Activated naive CD4-positive, alpha-beta T cell treated with Interleukin-2 at 50 U/mL for 16 hours (primary cell): ENCODE measurements around the gene LMTK3.

ENCODE experiments used
- DNase-seq: peaks from one replicate; pipeline ENCODE4 v3.0.0-alpha.2; 2020

LMTK3 gene

DNA sequence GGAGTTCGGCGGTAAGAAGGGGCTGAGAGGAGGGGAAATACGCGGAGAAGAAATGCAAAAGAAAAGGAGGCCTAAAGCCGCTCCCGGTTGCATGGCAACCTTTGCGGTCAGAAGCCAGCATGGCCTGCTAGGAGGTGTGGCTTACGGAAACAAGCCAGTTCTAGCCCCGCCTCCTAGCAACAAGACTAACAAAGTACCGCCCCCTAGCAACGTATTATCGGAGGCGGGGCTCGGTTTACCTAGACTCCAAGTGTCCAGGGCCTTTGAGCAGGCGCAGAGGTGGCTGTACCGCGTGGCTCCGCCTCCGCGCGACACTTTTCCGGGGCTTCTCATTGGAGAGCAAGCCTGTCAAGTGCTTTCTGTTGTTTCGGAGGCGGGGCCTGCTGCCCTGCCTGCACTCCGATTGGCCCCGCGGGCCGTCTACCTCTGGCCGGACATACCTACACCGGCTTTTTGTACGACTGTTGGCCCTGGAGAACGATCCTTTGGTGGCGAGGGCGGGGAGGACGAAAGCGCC, 42.8 kb downstream of the LMTK3 start:
- peak; percentile 100 for DNase-seq

- DNase-seq, result no peak
Observed at GRCh38 chr19:48466561-48467325, 44.9 kb downstream of the LMTK3 start.

- no peak for DNase-seq
Observed at GRCh38 chr19:48465215-48465614, 46.4 kb downstream of the LMTK3 start.

DNA sequence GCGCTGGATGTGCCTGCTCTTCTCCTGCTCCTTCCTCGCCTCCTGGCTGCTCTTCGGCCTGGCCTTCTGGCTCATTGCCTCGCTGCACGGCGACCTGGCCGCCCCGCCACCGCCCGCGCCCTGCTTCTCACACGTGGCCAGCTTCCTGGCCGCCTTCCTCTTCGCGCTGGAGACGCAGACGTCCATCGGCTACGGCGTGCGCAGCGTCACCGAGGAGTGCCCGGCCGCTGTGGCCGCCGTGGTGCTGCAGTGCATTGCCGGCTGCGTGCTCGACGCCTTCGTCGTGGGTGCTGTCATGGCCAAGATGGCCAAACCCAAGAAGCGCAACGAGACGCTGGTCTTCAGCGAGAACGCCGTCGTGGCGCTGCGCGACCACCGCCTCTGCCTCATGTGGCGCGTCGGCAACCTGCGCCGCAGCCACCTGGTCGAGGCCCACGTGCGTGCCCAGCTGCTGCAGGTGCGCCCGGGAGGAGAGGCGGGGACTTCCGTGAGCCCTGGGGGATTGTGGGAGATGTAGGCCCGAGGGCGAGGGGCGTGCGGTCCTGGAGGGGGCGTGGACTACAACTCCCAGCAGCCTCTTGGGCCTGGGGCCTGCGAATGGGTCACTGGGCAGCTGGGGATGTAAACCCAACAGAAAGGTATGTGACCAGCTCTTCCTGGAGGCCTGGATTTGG, 49.5 kb downstream of the LMTK3 start:
- no peak for DNase-seq

DNA sequence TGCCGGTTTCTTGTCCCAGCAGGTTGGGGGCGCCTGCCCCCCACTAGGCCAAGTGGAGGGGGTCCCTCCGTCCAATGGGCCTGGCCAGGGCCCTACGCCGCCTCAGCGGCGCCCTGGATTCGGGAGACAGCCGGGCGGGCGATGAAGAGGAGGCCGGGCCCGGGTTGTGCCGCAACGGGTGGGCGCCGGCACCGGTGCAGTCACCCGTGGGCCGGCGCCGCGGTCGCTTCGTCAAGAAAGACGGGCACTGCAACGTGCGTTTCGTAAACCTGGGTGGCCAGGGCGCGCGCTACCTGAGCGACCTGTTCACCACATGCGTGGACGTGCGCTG, 50.0 kb downstream of the LMTK3 start:
- no peak for DNase-seq

- no peak for DNase-seq
Observed at GRCh38 chr19:48458016-48458415, 53.6 kb downstream of the LMTK3 start.

DNA sequence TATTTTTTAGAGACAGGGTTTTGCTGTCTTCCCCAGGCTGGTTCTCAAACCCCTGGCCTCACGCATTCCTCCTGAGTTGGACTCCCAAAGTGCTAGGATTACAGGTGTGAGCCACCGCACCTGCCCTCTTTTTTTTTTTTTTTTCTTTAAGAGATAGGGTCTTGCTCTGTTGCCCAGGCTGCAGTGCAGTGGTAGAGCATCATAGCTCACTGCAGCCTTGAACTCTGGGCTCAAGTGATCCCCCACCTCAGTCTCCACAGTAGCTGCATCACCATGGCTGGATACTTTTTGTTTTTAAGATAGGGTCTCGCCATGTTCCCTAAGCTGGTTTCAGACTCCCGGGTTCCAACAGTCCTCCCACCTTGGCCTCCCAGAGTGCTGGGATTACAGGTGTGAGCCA, 54.8 kb downstream of the LMTK3 start:
- no peak for DNase-seq

DNA sequence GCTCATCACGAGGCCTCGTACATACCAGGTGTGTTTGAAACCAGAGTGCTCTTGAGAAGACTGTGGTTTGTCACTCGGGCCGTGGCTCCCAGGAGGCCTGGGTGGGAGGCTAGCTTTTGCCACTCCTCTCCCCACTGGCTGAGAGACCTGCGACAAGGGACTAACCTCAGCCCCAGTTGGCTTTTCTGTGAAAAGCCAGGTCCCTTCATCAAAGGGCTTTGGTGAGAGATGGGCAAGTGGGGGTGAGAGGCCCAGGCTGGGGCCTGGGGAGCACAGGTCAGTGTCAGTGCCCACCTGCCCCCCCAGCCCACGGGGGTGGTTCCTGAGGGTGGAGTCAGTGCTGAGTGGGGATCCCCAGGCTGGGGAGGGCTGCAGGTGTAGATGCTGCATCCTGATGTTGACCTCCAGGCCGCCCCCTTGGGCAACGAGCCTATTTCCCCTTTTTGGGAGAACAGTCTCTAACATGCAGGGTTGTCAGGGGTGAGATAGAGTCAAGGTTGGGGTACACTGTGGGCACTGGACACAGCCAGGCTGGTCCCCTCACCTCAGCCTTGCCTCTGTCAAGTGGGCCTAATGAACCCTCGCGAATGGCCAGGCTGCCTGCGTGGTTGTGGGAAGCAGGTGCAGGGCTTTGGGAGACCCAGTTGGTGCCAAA, 55.6 kb downstream of the LMTK3 start:
- DNase-seq, result no peak

DNA sequence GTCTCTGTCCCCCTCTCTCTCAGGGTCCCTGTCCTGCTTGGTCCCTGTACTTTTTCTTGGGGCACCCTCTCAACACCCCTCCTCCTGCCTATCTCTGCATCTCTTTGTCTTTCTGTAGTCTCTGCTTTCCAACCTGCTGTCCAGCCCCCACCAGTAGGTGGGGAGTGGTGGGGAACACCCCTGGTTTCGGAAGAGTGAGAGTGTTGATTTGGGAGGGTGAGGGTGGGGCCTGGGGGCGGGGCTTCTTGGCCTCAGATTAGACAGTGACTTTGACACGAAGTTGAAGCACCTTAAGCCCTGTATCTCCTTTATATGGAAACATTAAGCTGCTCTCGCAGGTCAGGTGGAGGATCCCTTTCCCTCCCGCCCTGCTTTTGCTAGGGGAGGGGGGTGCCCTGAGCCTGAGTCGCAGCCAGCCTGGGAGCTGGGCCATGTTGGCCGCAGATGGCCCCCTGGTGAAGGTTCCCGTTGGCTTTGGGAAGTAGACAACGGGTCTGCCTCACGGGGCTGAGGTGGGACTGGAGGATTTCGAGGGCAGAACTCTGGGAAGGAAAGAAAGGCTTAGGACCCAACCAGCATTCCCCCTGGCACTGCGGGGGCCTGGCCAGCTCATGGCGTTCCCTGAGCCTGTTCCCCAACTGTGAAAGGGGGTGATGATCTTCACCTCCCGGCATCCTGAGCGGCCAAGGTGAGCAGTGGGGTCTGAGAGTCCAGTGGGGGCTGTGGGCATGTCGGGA, 56.3 kb downstream of the LMTK3 start, which contains the start of gene KCNJ14:
Gene KCNJ14, plus strand, starts transcription at position 404 of the 737 bp plus-strand sequence. CDS start 6,151 bp downstream, outside the sequence.
- no peak for DNase-seq

GRCh38 chr19:48454150-48454730, 57.4 kb downstream of the LMTK3 start:
- DNase-seq, result no peak

GRCh38 chr19:48452289-48453190, 59.1 kb downstream of the LMTK3 start:
- no peak for DNase-seq

GRCh38 chr19:48451624-48452023, 60.0 kb downstream of the LMTK3 start:
- DNase-seq, result no peak

DNA sequence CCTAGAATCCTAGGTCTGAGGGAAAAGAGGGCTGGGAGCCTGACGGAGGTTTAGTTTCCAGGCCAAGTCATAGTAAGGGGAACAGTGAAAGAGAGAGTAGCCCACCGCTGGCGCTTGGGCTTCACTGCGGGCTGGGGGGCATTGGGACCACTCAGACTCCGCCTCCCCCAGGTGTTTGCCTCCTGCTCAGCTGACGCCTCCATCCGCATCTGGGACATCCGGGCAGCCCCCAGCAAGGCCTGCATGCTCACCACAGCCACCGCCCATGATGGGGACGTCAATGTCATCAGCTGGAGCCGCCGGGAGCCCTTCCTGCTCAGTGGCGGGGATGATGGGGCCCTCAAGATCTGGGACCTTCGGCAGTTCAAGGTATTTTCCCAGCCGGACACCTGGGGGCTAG, 60.8 kb downstream of the LMTK3 start:
- DNase-seq, result no peak

DNA sequence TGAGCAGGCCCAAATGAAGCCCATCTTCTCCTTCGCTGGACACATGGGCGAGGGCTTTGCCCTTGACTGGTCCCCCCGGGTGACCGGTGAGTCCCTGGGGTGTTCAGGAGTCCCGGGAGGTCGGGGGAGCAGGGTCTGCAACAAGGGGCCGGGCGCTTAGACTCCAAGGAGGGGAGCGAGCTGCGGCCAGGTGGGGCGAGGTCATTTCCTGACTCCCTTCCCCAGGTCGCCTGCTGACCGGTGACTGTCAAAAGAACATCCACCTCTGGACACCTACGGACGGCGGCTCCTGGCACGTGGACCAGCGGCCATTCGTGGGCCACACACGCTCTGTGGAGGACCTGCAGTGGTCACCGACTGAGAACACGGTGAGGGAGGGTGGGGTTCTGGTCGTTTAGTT, 61.2 kb downstream of the LMTK3 start:
- DNase-seq, result no peak

GRCh38 chr19:48448563-48448962, 63.1 kb downstream of the LMTK3 start:
- DNase-seq, result no peak

DNA sequence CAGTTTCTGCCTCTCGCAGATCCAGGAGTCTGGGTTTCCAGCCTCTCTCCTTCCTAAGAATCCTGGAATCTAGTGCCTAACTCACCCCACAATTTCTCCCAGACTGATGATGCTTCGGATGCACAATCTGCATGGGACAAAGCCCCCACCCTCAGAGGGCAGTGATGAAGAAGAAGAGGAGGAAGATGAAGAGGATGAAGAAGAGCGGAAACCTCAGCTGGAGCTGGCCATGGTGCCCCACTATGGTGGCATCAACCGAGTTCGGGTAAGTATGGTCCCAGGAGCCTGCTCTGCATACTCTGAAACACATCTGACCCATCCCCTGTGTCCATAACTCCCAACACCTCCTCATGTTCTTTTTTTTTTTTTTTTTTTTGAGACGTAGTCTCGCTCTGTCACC, 65.1 kb downstream of the LMTK3 start:
- no peak for DNase-seq

DNA sequence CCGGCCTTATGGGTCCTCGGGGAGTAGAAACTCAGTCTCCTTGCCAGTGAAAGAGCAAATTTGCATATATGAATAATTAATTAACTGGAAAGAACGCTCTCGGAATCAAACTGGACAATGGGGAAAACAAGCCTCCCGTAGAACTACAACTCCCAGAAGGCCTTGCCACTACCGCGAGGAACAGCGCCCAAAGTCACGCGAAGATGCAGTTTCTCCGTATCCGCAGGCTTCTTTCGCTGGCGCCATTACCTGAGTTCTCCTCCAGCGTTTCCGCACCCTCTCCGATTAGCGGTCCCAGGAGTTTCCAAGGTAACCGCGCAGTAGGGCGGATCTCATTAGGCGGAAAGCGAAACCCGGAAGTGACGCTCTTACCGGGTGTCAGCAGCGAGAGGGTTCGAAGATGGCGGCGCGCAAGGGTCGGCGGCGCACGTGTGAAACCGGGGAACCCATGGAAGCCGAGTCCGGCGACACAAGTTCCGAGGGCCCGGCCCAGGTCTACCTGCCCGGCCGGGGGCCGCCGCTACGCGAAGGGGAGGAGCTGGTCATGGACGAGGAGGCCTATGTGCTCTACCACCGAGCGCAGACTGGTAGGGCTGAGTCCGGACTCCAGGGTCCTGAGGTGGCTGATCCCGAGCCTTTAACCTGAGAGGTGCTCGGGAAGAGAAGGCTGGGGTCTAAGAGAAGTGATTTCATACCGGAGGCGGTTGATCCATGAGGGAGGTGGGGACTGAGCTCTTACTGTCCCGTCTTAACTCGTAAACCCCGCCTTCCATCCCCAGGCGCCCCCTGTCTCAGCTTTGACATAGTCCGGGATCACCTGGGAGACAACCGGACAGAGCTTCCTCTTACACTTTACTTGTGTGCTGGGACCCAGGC, 65.8 kb downstream of the LMTK3 start, which contains the start of gene GRWD1:
Gene GRWD1, plus strand, starts transcription at position 378 of the 876 bp plus-strand sequence. Its CDS starts 23 bp downstream, at position 401.
- peak; percentile 95 for DNase-seq

GRCh38 chr19:48445256-48445605, 66.4 kb downstream of the LMTK3 start:
- peak; percentile 13 for DNase-seq

- DNase-seq, result no peak
Observed at GRCh38 chr19:48444936-48445200, 66.8 kb downstream of the LMTK3 start.

- DNase-seq, result no peak
Observed at GRCh38 chr19:48444129-48444935, 67.3 kb downstream of the LMTK3 start.
